Natural killer cell (primary cell): Measurements from ENCODE around the gene PSMD8. TPM values are rescaled to one million over a fixed set of nuclear protein-coding genes. Genes with fewer than 3 reads are reported as not detected.

Experiments
- ATAC-seq, 3 donors: fragments of 150-1000 bp in 2 of 3; fragments of 200-7000 bp in 1 of 3; cut with Tn5 transposase; 1 replicate in 1 of 3; 2 replicates in 2 of 3; pipeline ENCODE4 v1.10.0; 2021; ENCODE audit warnings: mild to moderate bottlenecking in 2 of 3, moderate library complexity in 2 of 3
- DNase-seq, 2 donors: peaks; one replicate each; pipeline versions ENCODE4 v3.0.0 to v3.0.0-alpha.2; 2013 to 2021; ENCODE audit warnings: mixed read lengths in 1 of 2
- H3K27ac ChIP-seq: one replicate; pipeline ENCODE4 v1.5.1; 2013; ENCODE audit warnings: mild to moderate bottlenecking, low read length
- H3K27me3 ChIP-seq: one replicate; pipeline ENCODE4 v1.6.1; 2013; ENCODE audit warnings: low read length; ENCODE audit not compliant: control insufficient read depth, insufficient read depth
- H3K36me3 ChIP-seq: one replicate; pipeline ENCODE4 v1.6.1; 2013; ENCODE audit warnings: low read length; ENCODE audit not compliant: control insufficient read depth, insufficient read depth
- H3K4me1 ChIP-seq: one replicate; pipeline ENCODE4 v1.6.1; 2013; ENCODE audit warnings: low read length; ENCODE audit not compliant: control insufficient read depth, insufficient read depth
- H3K4me3 ChIP-seq: one replicate; pipeline ENCODE4 v1.5.1; 2013; ENCODE audit warnings: low read length
- H3K9me3 ChIP-seq: one replicate; pipeline ENCODE4 v1.6.1; 2013; ENCODE audit warnings: low read length; ENCODE audit not compliant: control insufficient read depth, insufficient read depth
- H3K27ac Mint-ChIP-seq, 2 donors: one replicate each; pipeline ENCODE4 v1.8.0; 2022; ENCODE audit warnings: mild to moderate bottlenecking in 2 of 2, mixed read lengths in 2 of 2, moderate library complexity in 1 of 2
- H3K27me3 Mint-ChIP-seq, 2 donors: one replicate each; pipeline ENCODE4 v1.8.0; 2022; ENCODE audit warnings: low read depth in 2 of 2, mixed read lengths in 2 of 2
- H3K36me3 Mint-ChIP-seq: one replicate; pipeline ENCODE4 v1.8.0; 2022; ENCODE audit warnings: mixed read lengths
- H3K4me1 Mint-ChIP-seq, 2 donors: one replicate each; pipeline ENCODE4 v1.8.0; 2022; ENCODE audit warnings: mixed read lengths in 2 of 2
- H3K4me3 Mint-ChIP-seq: one replicate; pipeline ENCODE4 v1.8.0; 2022; ENCODE audit warnings: mild to moderate bottlenecking, moderate library complexity, mixed read lengths
- H3K9me3 Mint-ChIP-seq, 2 donors: one replicate each; pipeline ENCODE4 v1.8.0; 2022; ENCODE audit warnings: mixed read lengths in 2 of 2
- CTCF ChIP-seq: fragments of 200-600 bp; IDR thresholded peaks from one replicate; pipeline ENCODE4 v1.8.0; 2022; ENCODE audit warnings: antibody characterized with exemption
- WGBS: methylation state at CpG from one replicate; pipeline ENCODE4 v1.1.7; 2013; ENCODE audit warnings: missing lambda C conversion rate; ENCODE audit not compliant: insufficient coverage; 5-methylcytosine and 5-hydroxymethylcytosine counted together
- intact Hi-C: fragments of 100-400 bp; cut with micrococcal nuclease; formaldehyde crosslinking; loops from one replicate; pipeline ENCODE4 v1.14.2; 2022
- total RNA-seq, 4 donors: library from RNA; stranded (reverse); fragments of 120-200 nt in 1 of 4; gene quantifications; one replicate each; pipeline versions ENCODE4 v1.2.3 to v1.2.4, GENCODE V29; 2013 to 2022

PSMD8 gene
- total RNA-seq, 3 donors from 2014 or later (not counting 1 experiment from before 2014, with no cell fraction given) = 109 to 115 (median 109) TPM

GRCh38 chr19:38402967-38403674 is 28.8 kb downstream of the PSMD8 start, which contains the start of gene FAM98C:
Gene FAM98C (plus strand): TSS chr19:38403093. CDS start chr19:38403154, 61 bp downstream.
- intact Hi-C loops = loop anchor here (1.0 to 5.0 kb wide), 4 partner anchors 28 to 528 kb away; partner anchors contain the start of genes MRPS12, PSMD8 and SARS2
- Mint-ChIP-seq H3K27ac (peak within 1 kb of the TSS; percentile 86 to 95), H3K36me3 (no peaks in the 10 kb centered on the region), H3K4me3 (peak within 1 kb of the TSS; percentile 97), H3K9me3 (no peaks in the 10 kb centered on the region), H3K27me3 (peaks cover 12 to 16% of the 10 kb centered on the region in 2 donors), H3K4me1 (peaks cover 10 to 19% of the 10 kb centered on the region in 2 donors)
- under 1% methylated on average over 82 of the region's 82 CpGs for WGBS
- peaks cover 17% of the 10 kb centered on the region for H3K36me3 ChIP-seq
- ATAC-seq (peak; percentile 95 to 99 (median 96)), DNase-seq (peak; percentile 99)
- H3K9me3 ChIP-seq = no peaks in the 10 kb centered on the region
- peaks cover 16% of the 10 kb centered on the region for H3K4me1 ChIP-seq
- peak; percentile 100 for TF ChIP-seq CTCF
- H3K27ac ChIP-seq = peak within 1 kb of the TSS; percentile 84
- peak within 1 kb of the TSS; percentile 93 for H3K4me3 ChIP-seq
- peaks cover 3% of the 10 kb centered on the region for H3K27me3 ChIP-seq

- H3K4me3 Mint-ChIP-seq = peak overlapping the region; percentile 68
- H3K27me3 Mint-ChIP-seq = peaks cover 5 to 7% of the 10 kb centered on the region in 2 donors
- DNase-seq (no peak), ATAC-seq (no peak)
- intact Hi-C loops = loop anchor here (5.0 kb wide), 1 partner anchor 102 kb away; no protein-coding TSS in a partner anchor
- H3K4me1 Mint-ChIP-seq = peaks cover 10 to 19% of the 10 kb centered on the region in 2 donors
- Histone ChIP-seq H3K36me3 (peaks cover 17% of the 10 kb centered on the region), H3K4me3 (no peak overlapping the region), H3K9me3 (no peaks in the 10 kb centered on the region), H3K27me3 (no peaks in the 10 kb centered on the region), H3K27ac (no peak overlapping the region), H3K4me1 (peaks cover 16% of the 10 kb centered on the region)
- no peaks in the 10 kb centered on the region for H3K36me3 Mint-ChIP-seq
- TF ChIP-seq CTCF = no peak
- 98% methylated on average over 6 of the region's 6 CpGs for WGBS
- H3K27ac Mint-ChIP-seq = peak overlapping the region; percentile 16 to 95
- H3K9me3 Mint-ChIP-seq = no peaks in the 10 kb centered on the region
Observed at GRCh38 chr19:38404858-38405257, 30.5 kb downstream of the PSMD8 start.

- peak overlapping the region in 1 of 2 donors; percentile 16 for H3K27ac Mint-ChIP-seq
- intact Hi-C loops = no loop called here
Observed at GRCh38 chr19:38405276-38405675, 30.9 kb downstream of the PSMD8 start.

More at GRCh38 chr19:38405276-38405675, 30.9 kb downstream of the PSMD8 start:
- H3K36me3 Mint-ChIP-seq = no peaks in the 10 kb centered on the region
- H3K27me3 Mint-ChIP-seq = peaks cover 2 to 3% of the 10 kb centered on the region in 2 donors
- H3K4me3 Mint-ChIP-seq = peak overlapping the region; percentile 28
- peaks cover 10 to 19% of the 10 kb centered on the region in 2 donors for H3K4me1 Mint-ChIP-seq
- Histone ChIP-seq H3K36me3 (peaks cover 17% of the 10 kb centered on the region), H3K9me3 (no peaks in the 10 kb centered on the region), H3K4me1 (peaks cover 16% of the 10 kb centered on the region), H3K27me3 (no peaks in the 10 kb centered on the region), H3K4me3 (no peak overlapping the region), H3K27ac (no peak overlapping the region)
- WGBS = 99% methylated on average over 8 of the region's 8 CpGs
- ATAC-seq (no peak), DNase-seq (no peak)
- H3K9me3 Mint-ChIP-seq = no peaks in the 10 kb centered on the region
- TF ChIP-seq CTCF = no peak
